K562 (cell line): ENCODE data around the gene RAB6B. TPM values are rescaled to one million over a fixed set of nuclear protein-coding genes. Genes with fewer than 3 reads are reported as not detected.

Source experiments
- ATAC-seq: fragments of 200-7000 bp; cut with Tn5 transposase; 3 replicates; pipeline ENCODE4 v1.9.1; 2020; ENCODE audit warnings: moderate library complexity
- BruUV-seq: library from RNA; stranded (reverse); fragments of 400-500 nt; replicated peaks from 2 replicates; lab custom pipeline; 2021; lab: Mats Ljungman, UMichigan
- CTCF ChIA-PET: fragments of 300-600 bp; formaldehyde crosslinking; extraction: SDS; loops from one replicate; lab custom pipeline; 2021; ENCODE audit warnings: low intra/inter-chr PET ratio; lab: Yijun Ruan, JAX
- POLR2A ChIA-PET: fragments of 300-600, 350-650 bp; sonication (Branson Sonifier 250); formaldehyde crosslinking; extraction: SDS; loops from one replicate; lab custom pipeline; 2021; ENCODE audit warnings: antibody characterized with exemption, inconsistent platforms; lab: Yijun Ruan, JAX
- DNase-seq, 4 experiments: peaks; one replicate each; pipeline versions ENCODE4 v3.0.0 to v3.0.0-alpha.2; 2011 to 2018; ENCODE audit warnings: low spot score in 3 of 4, mixed read lengths in 3 of 4; ENCODE audit errors: extremely low read depth in 1 of 4
- FAIRE-seq: peaks from 2 replicates; lab custom pipeline; 2011; peaks lifted over from hg19 to GRCh38; lab: Jason Lieb, UNC
- H2AFZ ChIP-seq: 2 replicates; pipeline ENCODE4 v1.6.0; 2011; ENCODE audit warnings: low read depth, low read length, control low read depth, inconsistent platforms
- H3K27ac ChIP-seq: fragments of 200-600 bp; 3 replicates; pipeline ENCODE4 v1.8.0; 2011; ENCODE audit warnings: low read depth, mild to moderate bottlenecking, control low read depth, inconsistent platforms, low read length, moderate library complexity, mixed read lengths; ENCODE audit errors: extremely low read depth
- H3K27me3 ChIP-seq, 2 experiments: fragments of 300-600 bp in 1 of 2; 2 replicates in 1 of 2; 3 replicates in 1 of 2; pipeline versions ENCODE4 v1.6.0 to v1.8.0; 2011; ENCODE audit warnings: inconsistent platforms in 2 of 2, low read length in 2 of 2, mild to moderate bottlenecking in 1 of 2, mixed read lengths in 1 of 2, moderate library complexity in 1 of 2; ENCODE audit not compliant: control insufficient read depth in 2 of 2, insufficient read depth in 2 of 2
- H3K36me3 ChIP-seq: fragments of 300-600 bp; 3 replicates; pipeline ENCODE4 v1.8.0; 2011; ENCODE audit warnings: mild to moderate bottlenecking, low read length, inconsistent platforms; ENCODE audit not compliant: control insufficient read depth, insufficient read depth
- H3K4me1 ChIP-seq, 2 experiments: fragments of 200-600 bp in 1 of 2; replicated peaks in 1 of 2; 2 replicates in 1 of 2; 3 replicates in 1 of 2; pipeline versions ENCODE4 v1.5.1 to v1.8.0; 2011; ENCODE audit warnings: inconsistent platforms in 2 of 2, low read length in 2 of 2, mild to moderate bottlenecking in 1 of 2, mixed read lengths in 1 of 2, moderate library complexity in 1 of 2; ENCODE audit not compliant: control insufficient read depth in 2 of 2, insufficient read depth in 2 of 2
- H3K4me2 ChIP-seq: 2 replicates; pipeline ENCODE4 v1.6.1; 2011; ENCODE audit warnings: low read length, control low read depth, inconsistent platforms, mixed read lengths; ENCODE audit not compliant: insufficient read depth
- H3K4me3 ChIP-seq: fragments of 200-600 bp; sonication (generic), shearing (Covaris generic); 2 replicates; pipeline ENCODE4 v1.5.1; 2016; ENCODE audit warnings: control low read depth, inconsistent platforms
- H3K79me2 ChIP-seq: fragments of 200-600 bp; 3 replicates; pipeline ENCODE4 v1.8.0; 2011; ENCODE audit warnings: low read length, inconsistent platforms; ENCODE audit not compliant: control insufficient read depth, insufficient read depth
- H3K9ac ChIP-seq, 2 experiments: 2 replicates each; pipeline versions ENCODE4 v1.6.0 to v1.6.1; 2011; ENCODE audit warnings: low read depth in 2 of 2, low read length in 2 of 2, control low read depth in 1 of 2, inconsistent platforms in 1 of 2, mild to moderate bottlenecking in 1 of 2, mixed read lengths in 1 of 2; ENCODE audit not compliant: insufficient read depth in 1 of 2
- H3K9me1 ChIP-seq: one replicate; pipeline ENCODE4 v1.6.0; 2011; ENCODE audit warnings: inconsistent platforms, mild to moderate bottlenecking, low read length, moderate library complexity; ENCODE audit not compliant: control insufficient read depth, insufficient read depth
- H3K9me3 ChIP-seq: replicated peaks from 2 replicates; pipeline ENCODE4 v1.5.1; 2011; ENCODE audit warnings: low read depth, low read length, inconsistent platforms; ENCODE audit not compliant: control insufficient read depth, insufficient read depth
- H4K20me1 ChIP-seq: replicated peaks from 2 replicates; pipeline ENCODE4 v1.6.1; 2011; ENCODE audit warnings: low read length, inconsistent platforms, mixed read lengths; ENCODE audit not compliant: control insufficient read depth, insufficient read depth
- BHLHE40 ChIP-seq: IDR thresholded peaks from 2 replicates; pipeline ENCODE4 v1.6.1; 2011; ENCODE audit warnings: low read length, improper control_type of control experiment
- CEBPG ChIP-seq, 3 experiments: fragments of 200-800 bp in 1 of 3; sonication (Bioruptor generic) in 1 of 3; sonication (generic) in 1 of 3; formaldehyde crosslinking in 1 of 3; IDR thresholded peaks in 2 of 3; conservative IDR thresholded peaks in 1 of 3; 2 replicates each; pipeline versions ENCODE4 v1.6.1 to v1.8.0; 2016 to 2022; ENCODE audit warnings: missing compliant biosample characterization in 2 of 3, missing genetic modification characterization in 2 of 3, mild to moderate bottlenecking in 1 of 3, missing genetic modification reagents in 1 of 3
- DNMT1 ChIP-seq: fragments of 450-650 bp; IDR thresholded peaks from 2 replicates; pipeline ENCODE4 v1.6.1; 2016; ENCODE audit warnings: antibody characterized with exemption, mild to moderate bottlenecking
- JUN ChIP-seq, 2 experiments: sonication (generic) in 1 of 2; formaldehyde crosslinking in 1 of 2; IDR thresholded peaks; 2 replicates each; pipeline versions ENCODE4 v1.6.1 to v1.8.0; 2012 to 2022; ENCODE audit warnings: borderline replicate concordance in 2 of 2, mild to moderate bottlenecking in 2 of 2, improper control_type of control experiment in 1 of 2, low read depth in 1 of 2, low read length in 1 of 2, missing genetic modification reagents in 1 of 2
- KLF6 ChIP-seq: fragments of 250-450 bp; sonication (Bioruptor Pico); IDR thresholded peaks from 2 replicates; pipeline ENCODE4 v1.4.0; 2020; ENCODE audit warnings: mild to moderate bottlenecking, moderate library complexity, borderline replicate concordance
- PRPF4 ChIP-seq: fragments of 200-400 bp; formaldehyde crosslinking; IDR thresholded peaks from one replicate; pipeline ENCODE4 v1.6.1; 2017; ENCODE audit warnings: low read length, low read depth, mild to moderate bottlenecking; ENCODE audit not compliant: insufficient read depth, poor library complexity, severe bottlenecking
- TBP ChIP-seq: optimal IDR thresholded peaks from 2 replicates; pipeline ENCODE3; 2011; ENCODE audit warnings: low read depth, low read length, improper control_type of control experiment
- ZNF384 ChIP-seq: IDR thresholded peaks from 2 replicates; pipeline ENCODE4 v1.6.1; 2012; ENCODE audit warnings: low read depth, low read length, improper control_type of control experiment
- WGBS: fragments of 100-300 bp; shearing (Covaris generic); methylation state at CpG from one replicate; pipeline ENCODE4 v1.1.6; 2016; ENCODE audit warnings: low coverage, mixed read lengths; ENCODE audit not compliant: insufficient coverage; ENCODE audit errors: missing lambda C conversion rate; 5-methylcytosine and 5-hydroxymethylcytosine counted together
- in situ Hi-C: fragments of 300-500 bp; cut with MboI; formaldehyde crosslinking; loops from 4 replicates; pipeline ENCODE4 v1.15.0; 2018; ENCODE audit warnings: inconsistent platforms, mixed read lengths
- intact Hi-C: fragments of 100-400 bp; cut with micrococcal nuclease; formaldehyde crosslinking; loops from 2 replicates; pipeline ENCODE4 v1.14.2; 2022
- polyA plus RNA-seq, 8 experiments: library from polyadenylated mRNA; depleted of rRNA in 4 of 8; stranded (reverse) in 5 of 8; unstranded in 3 of 8; fragments of >200 nt; fragmentation: Nextera tagmentation in 2 of 8; fragmentation: Illumina TruSeq in 1 of 8; extraction: Ambion mirVana in 2 of 8; extraction: Trizol in 1 of 8; gene quantifications; 2 replicates each; pipeline versions ENCODE4 v1.2.1 to v1.2.3, GENCODE V29; 2011 to 2014; ENCODE audit warnings: inconsistent platforms in 1 of 8, missing spikeins in 1 of 8
- total RNA-seq, 7 experiments: library from RNA; depleted of rRNA in 6 of 7; stranded (reverse); fragments of >200 nt in 6 of 7; fragmentation: Illumina TruSeq in 2 of 7; extraction: Trizol in 2 of 7; gene quantifications; 2 replicates each; pipeline versions ENCODE4 v1.2.1 to v1.2.3, GENCODE V29; 2011 to 2021; ENCODE audit warnings: low replicate concordance in 1 of 7
- TF ChIP-seq, protein P1 (sequence below): fragments of 250-450 bp; sonication (Bioruptor Pico); IDR thresholded peaks from 2 replicates; pipeline ENCODE4 v1.8.0; 2022; ENCODE audit warnings: inconsistent platforms
- TF ChIP-seq, protein P2 (sequence below), 2 experiments: fragments of 200-800 bp in 1 of 2; sonication (Bioruptor generic) in 1 of 2; sonication (generic) in 1 of 2; formaldehyde crosslinking in 1 of 2; IDR thresholded peaks in 1 of 2; conservative IDR thresholded peaks in 1 of 2; 2 replicates each; pipeline versions ENCODE4 v1.5.0 to v1.6.1; 2016 to 2020; ENCODE audit warnings: missing compliant biosample characterization in 1 of 2, missing genetic modification characterization in 1 of 2, missing genetic modification reagents in 1 of 2
- TF ChIP-seq, protein P3 (sequence below): sonication (generic); formaldehyde crosslinking; IDR thresholded peaks from 2 replicates; pipeline ENCODE4 v1.4.0; 2020; ENCODE audit warnings: mild to moderate bottlenecking, missing genetic modification reagents

Gene RAB6B
- total and polyA plus RNA-seq, 9 of the 15 experiments (the other 6 are each of a cell fraction or from before 2014, with no cell fraction given) = 0.60 to 18.1 (median 1.5) TPM

DNA sequence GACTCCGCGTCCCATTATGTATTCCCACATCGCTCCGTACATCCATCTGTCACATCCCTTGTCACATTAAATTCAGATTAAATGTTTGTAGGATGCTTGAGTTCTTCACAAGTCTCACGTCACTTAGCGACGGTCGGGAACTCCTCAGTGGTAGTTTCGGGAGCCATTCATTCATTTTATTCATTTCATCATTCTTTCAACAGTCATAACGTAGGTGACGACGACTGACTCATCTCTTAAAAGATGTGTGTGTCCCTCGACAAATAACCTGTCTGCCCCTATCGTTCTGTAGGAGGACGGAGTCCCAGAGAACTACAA lies 90.3 kb downstream of the RAB6B start:
- Histone ChIP-seq H4K20me1 (no peaks in the 10 kb centered on the region), H3K4me2 (peak overlapping the region; percentile 91), H3K9me3 (no peaks in the 10 kb centered on the region), H3K27me3 (no peaks in the 10 kb centered on the region), H3K4me1 (no peaks in the 10 kb centered on the region; a peak in 1 of 5 replicates), H2AFZ (peak overlapping the region; percentile 98), H3K36me3 (peaks cover 29% of the 10 kb centered on the region; the same call in 2 of the 3 replicates), H3K4me3 (peak overlapping the region; percentile 89), H3K9me1 (no peaks in the 10 kb centered on the region), H3K79me2 (peaks cover 27% of the 10 kb centered on the region), H3K27ac (no peak overlapping the region; the same call in 2 of the 3 replicates), H3K9ac (peak overlapping the region in 1 of 2 experiments; percentile 58; a peak in 1 of 4 replicates)
- DNase-seq (no peak), ATAC-seq (no peak), FAIRE-seq (no peak)
- intact Hi-C loops = loop anchor here (2.0 kb wide), 1 partner anchor 143 kb away; no protein-coding TSS in a partner anchor
- in situ Hi-C loops = loop anchor here (25.0 kb wide), 3 partner anchors 682 to 1068 kb away; partner anchors contain the start of genes ANAPC13, CEP63 and TMEM108
- ChIA-PET POLR2A (interaction anchor here (0.6 kb wide), 1 partner anchor 99 kb away, joined by 4 read pairs; no protein-coding TSS in a partner anchor), CTCF (no interaction called here)
- WGBS = 48% methylated on average over 11 of the region's 15 CpGs
- BruUV-seq = no TSS peak
- TF ChIP-seq PRPF4 (no peak), DNMT1 (no peak), TBP (no peak), KLF6 (CRISPR knock-in tag) (no peak), ZNF384 (no peak), BHLHE40 (no peak), CEBPG (CRISPR knock-in tag; IDR thresholded peaks at IDR 0.05) (no peak), CEBPG (tag; conservative IDR thresholded peaks at IDR 0.05 in 1 of 2, IDR thresholded peaks at IDR 0.05 in 1 of 2) (peak in 1 of 2 experiments; percentile 58; a peak in 1 of 4 replicates), JUN (IDR thresholded peaks at IDR 0.05; ENCODE audit: borderline replicate concordance, low read depth, low read length) (0 out of 2 replicates have a peak, but pooled peaks have one; percentile 17), JUN (CRISPR knock-in tag; IDR thresholded peaks at IDR 0.05; ENCODE audit: borderline replicate concordance) (no peak)
- TF ChIP-seq, protein P1, sequence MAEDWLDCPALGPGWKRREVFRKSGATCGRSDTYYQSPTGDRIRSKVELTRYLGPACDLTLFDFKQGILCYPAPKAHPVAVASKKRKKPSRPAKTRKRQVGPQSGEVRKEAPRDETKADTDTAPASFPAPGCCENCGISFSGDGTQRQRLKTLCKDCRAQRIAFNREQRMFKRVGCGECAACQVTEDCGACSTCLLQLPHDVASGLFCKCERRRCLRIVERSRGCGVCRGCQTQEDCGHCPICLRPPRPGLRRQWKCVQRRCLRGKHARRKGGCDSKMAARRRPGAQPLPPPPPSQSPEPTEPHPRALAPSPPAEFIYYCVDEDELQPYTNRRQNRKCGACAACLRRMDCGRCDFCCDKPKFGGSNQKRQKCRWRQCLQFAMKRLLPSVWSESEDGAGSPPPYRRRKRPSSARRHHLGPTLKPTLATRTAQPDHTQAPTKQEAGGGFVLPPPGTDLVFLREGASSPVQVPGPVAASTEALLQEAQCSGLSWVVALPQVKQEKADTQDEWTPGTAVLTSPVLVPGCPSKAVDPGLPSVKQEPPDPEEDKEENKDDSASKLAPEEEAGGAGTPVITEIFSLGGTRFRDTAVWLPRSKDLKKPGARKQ (CRISPR knock-in tag) = 0 out of 2 replicates have a peak, but pooled peaks have one; percentile 24
- TF ChIP-seq, protein P2, sequence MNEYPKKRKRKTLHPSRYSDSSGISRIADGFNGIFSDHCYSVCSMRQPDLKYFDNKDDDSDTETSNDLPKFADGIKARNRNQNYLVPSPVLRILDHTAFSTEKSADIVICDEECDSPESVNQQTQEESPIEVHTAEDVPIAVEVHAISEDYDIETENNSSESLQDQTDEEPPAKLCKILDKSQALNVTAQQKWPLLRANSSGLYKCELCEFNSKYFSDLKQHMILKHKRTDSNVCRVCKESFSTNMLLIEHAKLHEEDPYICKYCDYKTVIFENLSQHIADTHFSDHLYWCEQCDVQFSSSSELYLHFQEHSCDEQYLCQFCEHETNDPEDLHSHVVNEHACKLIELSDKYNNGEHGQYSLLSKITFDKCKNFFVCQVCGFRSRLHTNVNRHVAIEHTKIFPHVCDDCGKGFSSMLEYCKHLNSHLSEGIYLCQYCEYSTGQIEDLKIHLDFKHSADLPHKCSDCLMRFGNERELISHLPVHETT (CRISPR knock-in tag; conservative IDR thresholded peaks at IDR 0.05 in 1 of 2, IDR thresholded peaks at IDR 0.05 in 1 of 2) = no peak
- TF ChIP-seq, protein P3, sequence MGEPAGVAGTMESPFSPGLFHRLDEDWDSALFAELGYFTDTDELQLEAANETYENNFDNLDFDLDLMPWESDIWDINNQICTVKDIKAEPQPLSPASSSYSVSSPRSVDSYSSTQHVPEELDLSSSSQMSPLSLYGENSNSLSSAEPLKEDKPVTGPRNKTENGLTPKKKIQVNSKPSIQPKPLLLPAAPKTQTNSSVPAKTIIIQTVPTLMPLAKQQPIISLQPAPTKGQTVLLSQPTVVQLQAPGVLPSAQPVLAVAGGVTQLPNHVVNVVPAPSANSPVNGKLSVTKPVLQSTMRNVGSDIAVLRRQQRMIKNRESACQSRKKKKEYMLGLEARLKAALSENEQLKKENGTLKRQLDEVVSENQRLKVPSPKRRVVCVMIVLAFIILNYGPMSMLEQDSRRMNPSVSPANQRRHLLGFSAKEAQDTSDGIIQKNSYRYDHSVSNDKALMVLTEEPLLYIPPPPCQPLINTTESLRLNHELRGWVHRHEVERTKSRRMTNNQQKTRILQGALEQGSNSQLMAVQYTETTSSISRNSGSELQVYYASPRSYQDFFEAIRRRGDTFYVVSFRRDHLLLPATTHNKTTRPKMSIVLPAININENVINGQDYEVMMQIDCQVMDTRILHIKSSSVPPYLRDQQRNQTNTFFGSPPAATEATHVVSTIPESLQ (CRISPR knock-in tag) = 0 out of 2 replicates have a peak, but pooled peaks have one; percentile 2
